HepG2 (cell line): ENCODE data around the gene TSGA10. TPM values are rescaled to one million over a fixed set of nuclear protein-coding genes. Genes with fewer than 3 reads are reported as not detected.

Experiments
- CC2D1A ChIP-seq: sonication (generic); formaldehyde crosslinking; IDR thresholded peaks from 2 replicates; pipeline ENCODE4 v1.8.1; 2023; ENCODE audit warnings: mild to moderate bottlenecking, missing genetic modification reagents
- GABPB1 ChIP-seq: IDR thresholded peaks from 2 replicates; pipeline ENCODE4 v1.6.1; 2016; ENCODE audit warnings: mild to moderate bottlenecking, missing genetic modification reagents, moderate library complexity, missing compliant biosample characterization
- IRF2 ChIP-seq: IDR thresholded peaks from 2 replicates; pipeline ENCODE4 v1.6.1; 2018; ENCODE audit warnings: missing genetic modification reagents, missing compliant biosample characterization
- ISL2 ChIP-seq: sonication (generic); formaldehyde crosslinking; IDR thresholded peaks from 2 replicates; pipeline ENCODE4 v1.5.0; 2020; ENCODE audit warnings: missing genetic modification reagents
- KDM5B ChIP-seq: sonication (generic); formaldehyde crosslinking; IDR thresholded peaks from 2 replicates; pipeline ENCODE4 v1.4.0; 2020; ENCODE audit warnings: missing genetic modification reagents, mild to moderate bottlenecking, borderline replicate concordance
- MAFK ChIP-seq, 2 experiments: IDR thresholded peaks in 1 of 2; conservative IDR thresholded peaks in 1 of 2; 2 replicates each; pipeline ENCODE4 v1.6.1; 2011; ENCODE audit warnings: improper control_type of control experiment in 2 of 2, low read length in 2 of 2
- SNAI1 ChIP-seq: sonication (generic); formaldehyde crosslinking; IDR thresholded peaks from 2 replicates; pipeline ENCODE4 v1.5.0; 2020; ENCODE audit warnings: mild to moderate bottlenecking, missing genetic modification reagents, borderline replicate concordance
- SP140L ChIP-seq: sonication (generic); formaldehyde crosslinking; IDR thresholded peaks from 2 replicates; pipeline ENCODE4 v1.4.0; 2020; ENCODE audit warnings: missing genetic modification reagents, borderline replicate concordance
- ZBTB1 ChIP-seq: sonication (generic); formaldehyde crosslinking; IDR thresholded peaks from 2 replicates; pipeline ENCODE4 v1.4.0; 2020; ENCODE audit warnings: missing genetic modification reagents, borderline replicate concordance
- ZBTB20 ChIP-seq: sonication (generic); formaldehyde crosslinking; IDR thresholded peaks from 2 replicates; pipeline ENCODE4 v1.8.1; 2023; ENCODE audit warnings: missing genetic modification reagents, low read depth, mild to moderate bottlenecking, borderline replicate concordance
- ZBTB42 ChIP-seq: sonication (generic); formaldehyde crosslinking; IDR thresholded peaks from 2 replicates; pipeline ENCODE4 v1.5.0; 2020; ENCODE audit warnings: mild to moderate bottlenecking, missing genetic modification reagents
- ZMAT3 ChIP-seq: sonication (generic); formaldehyde crosslinking; conservative IDR thresholded peaks from 2 replicates; pipeline ENCODE4 v1.7.0; 2021; ENCODE audit warnings: missing genetic modification reagents
- ZNF160 ChIP-seq: sonication (generic); formaldehyde crosslinking; IDR thresholded peaks from 2 replicates; pipeline ENCODE4 v1.8.0; 2022; ENCODE audit warnings: mild to moderate bottlenecking, inconsistent platforms, missing genetic modification reagents
- ZNF34 ChIP-seq: sonication (generic); formaldehyde crosslinking; IDR thresholded peaks from 2 replicates; pipeline ENCODE4 v1.4.0; 2020; ENCODE audit warnings: mild to moderate bottlenecking, missing genetic modification reagents, borderline replicate concordance
- ZNF354B ChIP-seq: sonication (generic); formaldehyde crosslinking; IDR thresholded peaks from 2 replicates; pipeline ENCODE4 v1.8.0; 2022; ENCODE audit warnings: mild to moderate bottlenecking, missing genetic modification reagents
- ZNF788 ChIP-seq: sonication (generic); formaldehyde crosslinking; IDR thresholded peaks from 2 replicates; pipeline ENCODE4 v1.5.0; 2020; ENCODE audit warnings: mild to moderate bottlenecking, missing genetic modification reagents, borderline replicate concordance
- ZNF790 ChIP-seq: sonication (generic); formaldehyde crosslinking; IDR thresholded peaks from 2 replicates; pipeline ENCODE4 v1.8.0; 2022; ENCODE audit warnings: missing genetic modification reagents, mild to moderate bottlenecking, borderline replicate concordance
- polyA plus RNA-seq, 8 experiments: library from polyadenylated mRNA; depleted of rRNA in 3 of 8; stranded (reverse) in 7 of 8; unstranded in 1 of 8; fragments of >200 nt; fragmentation: Illumina TruSeq in 4 of 8; extraction: Trizol in 4 of 8; gene quantifications; 2 replicates each; pipeline versions ENCODE4 v1.2.1 to v1.2.3, GENCODE V29; 2011 to 2016; ENCODE audit warnings: low read depth in 4 of 8, missing spikeins in 1 of 8, mixed read lengths in 1 of 8; ENCODE audit not compliant: insufficient read depth in 1 of 8
- total RNA-seq, 5 experiments: library from RNA; depleted of rRNA; stranded (reverse); fragments of >200 nt; fragmentation: Illumina TruSeq; extraction: Trizol; gene quantifications; 2 replicates each; pipeline ENCODE4 v1.2.3, GENCODE V29; 2016; ENCODE audit warnings: low read depth in 1 of 5
- TF ChIP-seq, protein P1 (sequence below): IDR thresholded peaks from 2 replicates; pipeline ENCODE4 v1.6.1; 2012; ENCODE audit warnings: inconsistent platforms
- TF ChIP-seq, protein P2 (sequence below): sonication (generic); formaldehyde crosslinking; IDR thresholded peaks from 2 replicates; pipeline ENCODE4 v1.4.0; 2020; ENCODE audit warnings: low read depth, mild to moderate bottlenecking, missing genetic modification reagents
- TF ChIP-seq, protein P3 (sequence below): sonication (generic); formaldehyde crosslinking; conservative IDR thresholded peaks from 2 replicates; pipeline ENCODE4 v1.4.0; 2020; ENCODE audit warnings: missing genetic modification reagents
- TF ChIP-seq, protein P4 (sequence below): sonication (generic); formaldehyde crosslinking; IDR thresholded peaks from 2 replicates; pipeline ENCODE4 v1.9.0; 2021; ENCODE audit warnings: missing genetic modification reagents, borderline replicate concordance
- TF ChIP-seq, protein P5 (sequence below): sonication (generic); formaldehyde crosslinking; IDR thresholded peaks from 2 replicates; pipeline ENCODE4 v1.4.0; 2020; ENCODE audit warnings: mild to moderate bottlenecking, missing genetic modification reagents
- TF ChIP-seq, protein P6 (sequence below): sonication (generic); formaldehyde crosslinking; IDR thresholded peaks from 2 replicates; pipeline ENCODE4 v1.8.0; 2022; ENCODE audit warnings: mild to moderate bottlenecking, missing genetic modification reagents, moderate library complexity

TSGA10 gene
- total and polyA plus RNA-seq, 2 of the 13 experiments (the other 11 are each of a cell fraction or from before 2014, with no cell fraction given) = 4.7 to 13.1 TPM

DNA sequence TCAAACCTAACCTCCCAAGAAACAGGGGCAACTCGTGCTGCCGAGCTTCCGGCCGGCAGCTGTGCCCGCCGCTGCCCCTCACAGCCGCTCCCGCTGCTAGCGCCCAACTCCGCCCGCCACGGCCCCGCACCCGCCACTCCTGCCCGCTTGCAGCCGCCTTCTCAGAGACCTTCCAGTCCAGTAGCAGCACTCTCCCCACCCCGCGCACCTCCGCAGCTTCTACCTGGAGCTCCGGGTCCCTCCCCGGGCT, 14.0 kb downstream of the TSGA10 start (continued):
- TF ChIP-seq ZNF790 = peak; percentile 80; the same call in 1 of the 2 replicates
- TF ChIP-seq SNAI1 (CRISPR knock-in tag) = peak; percentile 22; the same call in 1 of the 2 replicates
- TF ChIP-seq, protein P1, sequence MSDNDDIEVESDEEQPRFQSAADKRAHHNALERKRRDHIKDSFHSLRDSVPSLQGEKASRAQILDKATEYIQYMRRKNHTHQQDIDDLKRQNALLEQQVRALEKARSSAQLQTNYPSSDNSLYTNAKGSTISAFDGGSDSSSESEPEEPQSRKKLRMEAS = no peak; the same call in 1 of the 2 replicates
- TF ChIP-seq, protein P2, sequence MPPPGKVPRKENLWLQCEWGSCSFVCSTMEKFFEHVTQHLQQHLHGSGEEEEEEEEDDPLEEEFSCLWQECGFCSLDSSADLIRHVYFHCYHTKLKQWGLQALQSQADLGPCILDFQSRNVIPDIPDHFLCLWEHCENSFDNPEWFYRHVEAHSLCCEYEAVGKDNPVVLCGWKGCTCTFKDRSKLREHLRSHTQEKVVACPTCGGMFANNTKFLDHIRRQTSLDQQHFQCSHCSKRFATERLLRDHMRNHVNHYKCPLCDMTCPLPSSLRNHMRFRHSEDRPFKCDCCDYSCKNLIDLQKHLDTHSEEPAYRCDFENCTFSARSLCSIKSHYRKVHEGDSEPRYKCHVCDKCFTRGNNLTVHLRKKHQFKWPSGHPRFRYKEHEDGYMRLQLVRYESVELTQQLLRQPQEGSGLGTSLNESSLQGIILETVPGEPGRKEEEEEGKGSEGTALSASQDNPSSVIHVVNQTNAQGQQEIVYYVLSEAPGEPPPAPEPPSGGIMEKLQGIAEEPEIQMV (CRISPR knock-in tag) = no peak; the same call in 1 of the 2 replicates
- no peak for TF ChIP-seq ZBTB1 (CRISPR knock-in tag)
- TF ChIP-seq ZNF354B (CRISPR knock-in tag) = 0 out of 2 replicates have a peak, but pooled peaks have one; percentile 46
- 0 out of 2 replicates have a peak, but pooled peaks have one; percentile 11 for TF ChIP-seq ZBTB42 (CRISPR knock-in tag)
- TF ChIP-seq, protein P3, sequence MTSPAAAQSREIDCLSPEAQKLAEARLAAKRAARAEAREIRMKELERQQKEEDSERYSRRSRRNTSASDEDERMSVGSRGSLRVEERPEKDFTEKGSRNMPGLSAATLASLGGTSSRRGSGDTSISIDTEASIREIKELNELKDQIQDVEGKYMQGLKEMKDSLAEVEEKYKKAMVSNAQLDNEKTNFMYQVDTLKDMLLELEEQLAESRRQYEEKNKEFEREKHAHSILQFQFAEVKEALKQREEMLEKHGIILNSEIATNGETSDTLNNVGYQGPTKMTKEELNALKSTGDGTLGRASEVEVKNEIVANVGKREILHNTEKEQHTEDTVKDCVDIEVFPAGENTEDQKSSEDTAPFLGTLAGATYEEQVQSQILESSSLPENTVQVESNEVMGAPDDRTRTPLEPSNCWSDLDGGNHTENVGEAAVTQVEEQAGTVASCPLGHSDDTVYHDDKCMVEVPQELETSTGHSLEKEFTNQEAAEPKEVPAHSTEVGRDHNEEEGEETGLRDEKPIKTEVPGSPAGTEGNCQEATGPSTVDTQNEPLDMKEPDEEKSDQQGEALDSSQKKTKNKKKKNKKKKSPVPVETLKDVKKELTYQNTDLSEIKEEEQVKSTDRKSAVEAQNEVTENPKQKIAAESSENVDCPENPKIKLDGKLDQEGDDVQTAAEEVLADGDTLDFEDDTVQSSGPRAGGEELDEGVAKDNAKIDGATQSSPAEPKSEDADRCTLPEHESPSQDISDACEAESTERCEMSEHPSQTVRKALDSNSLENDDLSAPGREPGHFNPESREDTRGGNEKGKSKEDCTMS = no peak
- peak; percentile 46 for TF ChIP-seq ISL2
- TF ChIP-seq ZNF160 (CRISPR knock-in tag) = peak; percentile 59; the same call in 1 of the 2 replicates
- 0 out of 2 replicates have a peak, but pooled peaks have one; percentile 63 for TF ChIP-seq IRF2
- peak; percentile 65; the same call in 1 of the 2 replicates for TF ChIP-seq ZMAT3
- peak; percentile 87 for TF ChIP-seq GABPB1 (CRISPR knock-in tag)
- peak; percentile 66; the same call in 1 of the 2 replicates for TF ChIP-seq KDM5B (CRISPR knock-in tag)
- TF ChIP-seq ZNF788 (CRISPR knock-in tag) = peak; percentile 68; the same call in 1 of the 2 replicates
- TF ChIP-seq, protein P4, sequence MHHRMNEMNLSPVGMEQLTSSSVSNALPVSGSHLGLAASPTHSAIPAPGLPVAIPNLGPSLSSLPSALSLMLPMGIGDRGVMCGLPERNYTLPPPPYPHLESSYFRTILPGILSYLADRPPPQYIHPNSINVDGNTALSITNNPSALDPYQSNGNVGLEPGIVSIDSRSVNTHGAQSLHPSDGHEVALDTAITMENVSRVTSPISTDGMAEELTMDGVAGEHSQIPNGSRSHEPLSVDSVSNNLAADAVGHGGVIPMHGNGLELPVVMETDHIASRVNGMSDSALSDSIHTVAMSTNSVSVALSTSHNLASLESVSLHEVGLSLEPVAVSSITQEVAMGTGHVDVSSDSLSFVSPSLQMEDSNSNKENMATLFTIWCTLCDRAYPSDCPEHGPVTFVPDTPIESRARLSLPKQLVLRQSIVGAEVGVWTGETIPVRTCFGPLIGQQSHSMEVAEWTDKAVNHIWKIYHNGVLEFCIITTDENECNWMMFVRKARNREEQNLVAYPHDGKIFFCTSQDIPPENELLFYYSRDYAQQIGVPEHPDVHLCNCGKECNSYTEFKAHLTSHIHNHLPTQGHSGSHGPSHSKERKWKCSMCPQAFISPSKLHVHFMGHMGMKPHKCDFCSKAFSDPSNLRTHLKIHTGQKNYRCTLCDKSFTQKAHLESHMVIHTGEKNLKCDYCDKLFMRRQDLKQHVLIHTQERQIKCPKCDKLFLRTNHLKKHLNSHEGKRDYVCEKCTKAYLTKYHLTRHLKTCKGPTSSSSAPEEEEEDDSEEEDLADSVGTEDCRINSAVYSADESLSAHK (CRISPR knock-in tag) = no peak
- TF ChIP-seq SP140L = 0 out of 2 replicates have a peak, but pooled peaks have one; percentile 76
- TF ChIP-seq ZBTB20 (CRISPR knock-in tag) = peak; percentile 82
- no peak for TF ChIP-seq ZNF34 (CRISPR knock-in tag)
- TF ChIP-seq, protein P5, sequence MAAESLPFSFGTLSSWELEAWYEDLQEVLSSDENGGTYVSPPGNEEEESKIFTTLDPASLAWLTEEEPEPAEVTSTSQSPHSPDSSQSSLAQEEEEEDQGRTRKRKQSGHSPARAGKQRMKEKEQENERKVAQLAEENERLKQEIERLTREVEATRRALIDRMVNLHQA = no peak
- TF ChIP-seq CC2D1A (CRISPR knock-in tag) = no peak
- no peak for TF ChIP-seq MAFK (conservative IDR thresholded peaks at IDR 0.05 in 1 of 2, IDR thresholded peaks at IDR 0.05 in 1 of 2; ENCODE audit: low read length in 2 of 2)
- TF ChIP-seq, protein P6, sequence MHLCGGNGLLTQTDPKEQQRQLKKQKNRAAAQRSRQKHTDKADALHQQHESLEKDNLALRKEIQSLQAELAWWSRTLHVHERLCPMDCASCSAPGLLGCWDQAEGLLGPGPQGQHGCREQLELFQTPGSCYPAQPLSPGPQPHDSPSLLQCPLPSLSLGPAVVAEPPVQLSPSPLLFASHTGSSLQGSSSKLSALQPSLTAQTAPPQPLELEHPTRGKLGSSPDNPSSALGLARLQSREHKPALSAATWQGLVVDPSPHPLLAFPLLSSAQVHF (CRISPR knock-in tag) = peak; percentile 43; the same call in 1 of the 2 replicates
